Activated CD4-positive, alpha-beta T cell treated with anti-CD3 and anti-CD28 coated beads for 36 hours (primary cell): ENCODE results near the gene TXNL1. TPM values are rescaled to one million over a fixed set of nuclear protein-coding genes. Genes with fewer than 3 reads are reported as not detected.
A peak's percentile ranks its signal among the peaks of the same experiment; 100 is the strongest.
"Not testable (repeated sequence)": the region's sequence is repeated elsewhere in the genome, so short reads cannot be mapped to it uniquely, and the experiment has no call there.

ENCODE experiments used
- ATAC-seq: fragments of 200-7000 bp; cut with Tn5 transposase; one replicate; pipeline ENCODE4 v1.10.0; 2021; ENCODE audit warnings: mild to moderate bottlenecking, moderate library complexity
- CTCF ChIA-PET: fragments of 350-600 bp; sonication (Branson Sonifier 250); formaldehyde crosslinking; loops from one replicate; lab custom pipeline; 2021; ENCODE audit warnings: antibody characterized with exemption; lab: Charles Lee
- POLR2A ChIA-PET: fragments of 350-600 bp; sonication (Branson Sonifier 250); formaldehyde crosslinking; loops from one replicate; lab custom pipeline; 2021; ENCODE audit warnings: antibody characterized with exemption, inconsistent platforms; lab: Charles Lee
- DNase-seq: peaks from one replicate; pipeline ENCODE4 v3.0.0-alpha.2; 2020
- H3K27ac Mint-ChIP-seq: one replicate; pipeline ENCODE4 v1.8.0; 2021; ENCODE audit warnings: mixed read lengths
- H3K27me3 Mint-ChIP-seq: one replicate; pipeline ENCODE4 v1.8.0; 2021; ENCODE audit warnings: mixed read lengths
- H3K36me3 Mint-ChIP-seq: one replicate; pipeline ENCODE4 v1.8.0; 2021; ENCODE audit warnings: low read depth, mixed read lengths
- H3K4me1 Mint-ChIP-seq: one replicate; pipeline ENCODE4 v1.8.0; 2021; ENCODE audit warnings: mixed read lengths
- H3K4me3 Mint-ChIP-seq: one replicate; pipeline ENCODE4 v1.8.0; 2021; ENCODE audit warnings: mild to moderate bottlenecking, moderate library complexity, mixed read lengths
- H3K9me3 Mint-ChIP-seq: one replicate; pipeline ENCODE4 v1.8.0; 2021; ENCODE audit warnings: low read depth, mixed read lengths
- intact Hi-C, 2 experiments: fragments of 100-400 bp; cut with DNase I in 1 of 2; cut with micrococcal nuclease in 1 of 2; formaldehyde crosslinking; loops; one replicate each; pipeline versions ENCODE4 v1.14.2 to v1.15.1; 2022 to 2024; cut with DNase I, micrococcal nuclease
- total RNA-seq, 2 experiments: library from RNA; stranded (reverse); gene quantifications; one replicate each; pipeline ENCODE4 v1.2.3, GENCODE V29; 2021

TXNL1 gene
- total RNA-seq, 2 experiments from 2014 or later: 75.3 to 87.0 TPM

DNA sequence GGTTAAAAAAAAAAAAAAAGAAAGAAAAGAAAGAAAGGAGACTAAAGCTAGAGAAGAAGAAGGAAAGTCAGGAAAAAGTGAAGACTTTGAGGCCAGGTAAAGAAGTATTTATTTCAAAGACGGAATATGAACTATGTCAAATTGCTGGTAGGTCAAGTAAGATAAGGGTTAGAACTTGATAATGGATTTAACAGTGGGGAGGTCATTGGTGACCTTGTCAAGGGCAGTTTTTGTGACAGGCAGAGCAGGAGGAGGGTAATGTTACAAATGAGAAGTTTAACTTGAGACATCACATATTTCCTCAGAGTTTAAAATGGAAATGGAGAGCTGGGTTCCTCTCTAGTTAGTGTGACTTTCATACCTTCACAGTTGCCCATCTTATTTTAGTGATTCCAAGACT is 22.3 kb upstream of the TXNL1 start:
- peaks cover 28% of the 10 kb centered on the region for H3K4me1 Mint-ChIP-seq
- H3K4me3 Mint-ChIP-seq: no peak overlapping the region
- POLR2A ChIA-PET: no interaction called here
- DNase-seq (no peak), ATAC-seq (no peak)
- no peaks in the 10 kb centered on the region for H3K27me3 Mint-ChIP-seq
- no peaks in the 10 kb centered on the region for H3K9me3 Mint-ChIP-seq
- CTCF ChIA-PET: interaction anchor here (1.0 kb wide), 2 partner anchors 9 to 161 kb away, joined by 3 to 4 read pairs; partner anchors contain the start of gene WDR7
- intact Hi-C loops: no loop called here
- H3K36me3 Mint-ChIP-seq: peaks cover 5% of the 10 kb centered on the region
- no peak overlapping the region for H3K27ac Mint-ChIP-seq

DNA sequence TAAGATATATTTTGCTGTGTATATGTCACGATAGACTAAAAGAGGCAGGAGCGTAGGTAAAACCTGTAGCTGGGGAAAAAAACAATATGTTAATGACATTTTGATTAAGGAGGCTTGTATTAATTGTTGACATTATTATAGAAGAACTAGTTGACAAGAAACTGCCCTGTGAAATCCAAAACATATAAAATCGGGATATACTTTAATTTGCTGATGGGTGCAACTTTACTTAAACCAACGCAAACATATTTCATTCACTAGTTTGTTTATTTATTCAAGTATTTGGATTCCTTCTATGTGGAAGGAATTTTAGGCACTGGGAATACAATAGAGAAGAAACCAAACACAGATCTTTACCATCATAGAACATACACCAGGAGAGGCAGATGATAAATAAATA is 20.7 kb upstream of the TXNL1 start:
- DNase-seq: no peak
- Mint-ChIP-seq H3K27me3 (no peaks in the 10 kb centered on the region), H3K36me3 (peaks cover 8% of the 10 kb centered on the region), H3K4me1 (peaks cover 39% of the 10 kb centered on the region), H3K4me3 (no peak overlapping the region), H3K27ac (no peak overlapping the region), H3K9me3 (no peaks in the 10 kb centered on the region)
- POLR2A ChIA-PET: no interaction called here
- CTCF ChIA-PET: interaction anchor here (0.7 kb wide), 1 partner anchor 82 kb away, joined by 3 read pairs; no protein-coding TSS in a partner anchor
- no peak for ATAC-seq
- intact Hi-C loops: loop anchor here in 1 of 2 experiments (10.0 kb wide), 1 partner anchor 346 kb away; no protein-coding TSS in a partner anchor

GRCh38 chr18:56658261-56658660 is 19.9 kb upstream of the TXNL1 start:
- Mint-ChIP-seq H3K27me3 (no peaks in the 10 kb centered on the region), H3K4me3 (no peak overlapping the region), H3K9me3 (no peaks in the 10 kb centered on the region), H3K36me3 (peaks cover 8% of the 10 kb centered on the region), H3K4me1 (peaks cover 44% of the 10 kb centered on the region), H3K27ac (no peak overlapping the region)
- POLR2A ChIA-PET: no interaction called here
- CTCF ChIA-PET: interaction anchor here (0.6 kb wide), 1 partner anchor 11 kb away, joined by 3 read pairs; no protein-coding TSS in a partner anchor
- intact Hi-C loops: loop anchor here in 1 of 2 experiments (10.0 kb wide), 1 partner anchor 347 kb away; no protein-coding TSS in a partner anchor
- no peak for DNase-seq
- ATAC-seq: no peak

- H3K36me3 Mint-ChIP-seq, CTCF ChIA-PET, H3K27ac Mint-ChIP-seq, H3K27me3 Mint-ChIP-seq, POLR2A ChIA-PET, DNase-seq, ATAC-seq, H3K4me3 Mint-ChIP-seq, H3K9me3 Mint-ChIP-seq: not testable (repeated sequence)
- intact Hi-C loops: loop anchor here in 1 of 2 experiments (10.0 kb wide), 1 partner anchor 351 kb away; no protein-coding TSS in a partner anchor
- peaks cover 43% of the 10 kb centered on the region for H3K4me1 Mint-ChIP-seq
These were observed 15.9 kb upstream of the TXNL1 start for GRCh38 chr18:56654280-56654679.

DNA sequence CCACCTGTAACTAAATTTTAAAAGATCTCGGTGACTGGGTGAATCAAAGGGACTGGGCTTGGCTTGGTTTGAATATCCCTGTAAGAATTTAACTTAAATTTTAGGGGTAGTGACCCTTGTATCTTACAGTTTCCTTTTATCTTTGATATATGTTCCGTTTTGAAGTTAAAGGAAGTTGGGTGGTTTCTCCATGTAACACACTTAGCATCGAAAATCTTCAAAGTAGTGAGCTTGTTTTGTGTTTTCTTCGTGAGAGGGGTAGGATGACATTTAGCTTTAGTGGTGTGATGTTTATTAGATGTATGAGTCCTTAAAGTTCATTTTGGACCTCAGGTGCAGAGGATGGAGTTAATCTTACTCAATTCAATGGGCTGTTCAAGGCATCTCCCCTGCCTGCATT is 14.4 kb upstream of the TXNL1 start:
- peak overlapping the region; percentile 89 for H3K4me3 Mint-ChIP-seq
- POLR2A ChIA-PET: interaction anchor here (1.1 kb wide), 1 partner anchor 56 kb away, joined by 3 read pairs; no protein-coding TSS in a partner anchor
- H3K4me1 Mint-ChIP-seq: peaks cover 38% of the 10 kb centered on the region
- H3K27ac Mint-ChIP-seq: peak overlapping the region; percentile 87
- H3K27me3 Mint-ChIP-seq: no peaks in the 10 kb centered on the region
- CTCF ChIA-PET: interaction anchor here (0.7 kb wide), 1 partner anchor 997 kb away, joined by 3 read pairs; no protein-coding TSS in a partner anchor
- ATAC-seq: no peak
- DNase-seq: no peak
- intact Hi-C loops: loop anchor here in 1 of 2 experiments (10.0 kb wide), 1 partner anchor 352 kb away; no protein-coding TSS in a partner anchor
- H3K9me3 Mint-ChIP-seq: no peaks in the 10 kb centered on the region
- peaks cover 4% of the 10 kb centered on the region for H3K36me3 Mint-ChIP-seq

- ATAC-seq: no peak
- H3K4me3 Mint-ChIP-seq: peak overlapping the region; percentile 89
- DNase-seq: peak; percentile 15
- ChIA-PET POLR2A (interaction anchor here (1.0 to 1.3 kb wide), 2 partner anchors 14 to 970 kb away, joined by 3 to 7 read pairs; partner anchors contain the start of gene NARS1), CTCF (interaction anchor here (0.6 to 2.8 kb wide), 6 partner anchors 9 to 63 kb away, joined by 3 to 19 read pairs (median 3); no protein-coding TSS in a partner anchor)
- peaks cover 4% of the 10 kb centered on the region for H3K36me3 Mint-ChIP-seq
- no peaks in the 10 kb centered on the region for H3K9me3 Mint-ChIP-seq
- H3K4me1 Mint-ChIP-seq: peaks cover 44% of the 10 kb centered on the region
- H3K27ac Mint-ChIP-seq: peak overlapping the region; percentile 90
- intact Hi-C loops: loop anchor here (1.0 to 10.0 kb wide), 4 partner anchors 13 to 970 kb away; partner anchors contain the start of genes NARS1 (in 2 of the 2) and TXNL1 (in 2 of the 2)
- no peaks in the 10 kb centered on the region for H3K27me3 Mint-ChIP-seq
These were observed 13.3 kb upstream of the TXNL1 start for GRCh38 chr18:56651771-56652092.

- ATAC-seq (peak; percentile 93), DNase-seq (peak; percentile 98)
- Mint-ChIP-seq H3K27me3 (no peaks in the 10 kb centered on the region), H3K36me3 (peaks cover 4% of the 10 kb centered on the region), H3K4me1 (peaks cover 42% of the 10 kb centered on the region), H3K27ac (peak within 1 kb of the TSS; percentile 90), H3K9me3 (no peaks in the 10 kb centered on the region), H3K4me3 (peak within 1 kb of the TSS; percentile 89)
- ChIA-PET POLR2A (interaction anchor here (1.0 to 1.3 kb wide), 2 partner anchors 13 to 971 kb away, joined by 3 to 7 read pairs; partner anchors contain the start of gene NARS1), CTCF (interaction anchor here (0.7 to 2.8 kb wide), 8 partner anchors 10 to 807 kb away, joined by 3 to 19 read pairs (median 3); no protein-coding TSS in a partner anchor)
- intact Hi-C loops: loop anchor here (1.0 to 10.0 kb wide), 4 partner anchors 13 to 970 kb away; partner anchors contain the start of genes NARS1 (in 2 of the 2) and TXNL1 (in 2 of the 2)
These were observed 12.8 kb upstream of the TXNL1 start, which contains the start of gene WDR7 for GRCh38 chr18:56650944-56651770. Gene WDR7 (plus strand): TSS chr18:56651359. CDS start chr18:56672516, 21,157 bp downstream.

DNA sequence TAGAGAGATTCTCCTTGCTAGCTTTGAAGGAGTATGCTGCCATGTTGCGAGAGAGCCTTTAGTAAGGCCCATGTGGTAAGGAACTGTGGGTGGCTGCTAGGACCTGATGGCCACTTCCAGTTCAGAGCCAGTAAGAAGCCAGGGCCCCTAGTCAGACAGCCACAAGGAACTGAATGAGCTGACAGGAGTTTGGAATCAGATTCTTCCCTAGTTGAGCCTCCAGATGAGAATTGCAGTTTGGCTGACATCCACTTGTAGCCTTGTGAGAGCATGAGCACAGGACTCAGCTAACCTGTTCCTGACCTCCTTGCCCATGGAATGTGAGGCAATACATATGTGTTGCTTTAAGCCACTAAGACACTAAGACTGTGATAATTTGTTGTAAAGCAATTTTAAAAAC is 11.6 kb upstream of the TXNL1 start:
- no peaks in the 10 kb centered on the region for H3K9me3 Mint-ChIP-seq
- ATAC-seq: no peak
- ChIA-PET CTCF (interaction anchor here (1.2 to 2.8 kb wide), 2 partner anchors 10 to 59 kb away, joined by 5 to 19 read pairs; no protein-coding TSS in a partner anchor), POLR2A (no interaction called here)
- intact Hi-C loops: loop anchor here in 1 of 2 experiments (10.0 kb wide), 1 partner anchor 355 kb away; no protein-coding TSS in a partner anchor
- DNase-seq: no peak
- H3K4me1 Mint-ChIP-seq: peaks cover 31% of the 10 kb centered on the region
- H3K4me3 Mint-ChIP-seq: peak overlapping the region; percentile 89
- H3K36me3 Mint-ChIP-seq: peaks cover 4% of the 10 kb centered on the region
- no peaks in the 10 kb centered on the region for H3K27me3 Mint-ChIP-seq
- H3K27ac Mint-ChIP-seq: no peak overlapping the region

- Mint-ChIP-seq H3K4me3 (no peak overlapping the region), H3K27me3 (no peaks in the 10 kb centered on the region), H3K27ac (no peak overlapping the region), H3K9me3 (no peaks in the 10 kb centered on the region), H3K4me1 (peaks cover 17% of the 10 kb centered on the region), H3K36me3 (peaks cover 2% of the 10 kb centered on the region)
- DNase-seq (no peak), ATAC-seq (no peak)
- CTCF ChIA-PET: interaction anchor here (0.7 kb wide), 1 partner anchor 973 kb away, joined by 3 read pairs; the partner anchor contains the start of gene NARS1
- POLR2A ChIA-PET: no interaction called here
- intact Hi-C loops: no loop called here
These were observed 9.8 kb upstream of the TXNL1 start for GRCh38 chr18:56647951-56648893.

DNA sequence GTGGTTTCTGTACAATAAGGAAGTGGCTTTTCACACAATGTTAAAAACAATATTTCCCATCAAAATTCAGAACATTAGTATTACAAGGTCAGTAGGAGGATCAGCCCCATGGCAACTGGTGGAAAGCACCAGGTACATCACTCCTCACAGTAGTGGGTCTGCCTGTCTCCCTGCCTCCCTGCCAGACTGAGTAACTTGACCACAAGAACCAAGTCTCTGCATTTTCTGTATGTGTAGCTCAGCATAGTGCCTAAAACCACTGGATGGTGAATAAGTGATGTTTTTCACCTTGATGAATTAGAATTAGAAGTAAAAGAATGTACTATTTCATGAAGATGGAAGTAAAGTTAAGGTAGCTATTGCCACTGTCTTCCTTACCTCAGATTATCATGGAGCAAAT is 8.7 kb upstream of the TXNL1 start:
- Mint-ChIP-seq H3K9me3 (no peaks in the 10 kb centered on the region), H3K4me1 (peaks cover 13% of the 10 kb centered on the region), H3K27me3 (no peaks in the 10 kb centered on the region), H3K4me3 (no peak overlapping the region), H3K27ac (no peak overlapping the region), H3K36me3 (no peaks in the 10 kb centered on the region)
- intact Hi-C loops: no loop called here
- peak; percentile 22 for DNase-seq
- POLR2A ChIA-PET: no interaction called here
- CTCF ChIA-PET: interaction anchor here (1.1 to 1.2 kb wide), 2 partner anchors 22 to 34 kb away, joined by 3 to 4 read pairs; no protein-coding TSS in a partner anchor
- no peak for ATAC-seq
